Activated B cell treated with CpG ODN at 0.5 μM for 24 hours (primary cell): ENCODE results near the gene ZNF773. TPM values are rescaled to one million over a fixed set of nuclear protein-coding genes. Genes with fewer than 3 reads are reported as not detected.

ENCODE experiments used
- ATAC-seq: fragments of 200-7000 bp; cut with Tn5 transposase; one replicate; pipeline ENCODE4 v1.10.0; 2021; ENCODE audit warnings: low read depth, mild to moderate bottlenecking, moderate library complexity
- CTCF ChIA-PET: fragments of 350-600 bp; sonication (Branson Sonifier 250); formaldehyde crosslinking; loops from one replicate; lab custom pipeline; 2021; ENCODE audit warnings: antibody characterized with exemption; lab: Charles Lee
- POLR2A ChIA-PET: fragments of 350-600 bp; sonication (Branson Sonifier 250); formaldehyde crosslinking; loops from one replicate; lab custom pipeline; 2021; ENCODE audit warnings: antibody characterized with exemption; lab: Charles Lee
- DNase-seq: peaks from one replicate; pipeline ENCODE4 v3.0.0; 2022
- H3K27ac Mint-ChIP-seq: one replicate; pipeline ENCODE4 v1.8.0; 2020; ENCODE audit warnings: mixed read lengths
- H3K27me3 Mint-ChIP-seq: one replicate; pipeline ENCODE4 v1.8.0; 2021; ENCODE audit warnings: mixed read lengths
- H3K36me3 Mint-ChIP-seq: one replicate; pipeline ENCODE4 v1.8.0; 2021; ENCODE audit warnings: low read depth, mixed read lengths
- H3K4me1 Mint-ChIP-seq: one replicate; pipeline ENCODE4 v1.8.0; 2021; ENCODE audit warnings: mixed read lengths
- H3K4me3 Mint-ChIP-seq: one replicate; pipeline ENCODE4 v1.8.0; 2020; ENCODE audit warnings: mild to moderate bottlenecking, mixed read lengths
- H3K9me3 Mint-ChIP-seq: one replicate; pipeline ENCODE4 v1.8.0; 2020; ENCODE audit warnings: mixed read lengths
- intact Hi-C: fragments of 100-400 bp; cut with micrococcal nuclease; formaldehyde crosslinking; loops from one replicate; pipeline ENCODE4 v1.15.1; 2024
- total RNA-seq: library from RNA; stranded (reverse); gene quantifications from 2 replicates; pipeline ENCODE4 v1.2.3, GENCODE V29; 2022
- TF ChIP-seq, protein P1 (sequence below): fragments of 200-600 bp; IDR thresholded peaks from one replicate; pipeline ENCODE4 v1.8.0; 2022; ENCODE audit warnings: antibody characterized with exemption, mild to moderate bottlenecking

Gene ZNF773
- total RNA-seq, 1 donor from 2014 or later = 20.2 TPM

DNA sequence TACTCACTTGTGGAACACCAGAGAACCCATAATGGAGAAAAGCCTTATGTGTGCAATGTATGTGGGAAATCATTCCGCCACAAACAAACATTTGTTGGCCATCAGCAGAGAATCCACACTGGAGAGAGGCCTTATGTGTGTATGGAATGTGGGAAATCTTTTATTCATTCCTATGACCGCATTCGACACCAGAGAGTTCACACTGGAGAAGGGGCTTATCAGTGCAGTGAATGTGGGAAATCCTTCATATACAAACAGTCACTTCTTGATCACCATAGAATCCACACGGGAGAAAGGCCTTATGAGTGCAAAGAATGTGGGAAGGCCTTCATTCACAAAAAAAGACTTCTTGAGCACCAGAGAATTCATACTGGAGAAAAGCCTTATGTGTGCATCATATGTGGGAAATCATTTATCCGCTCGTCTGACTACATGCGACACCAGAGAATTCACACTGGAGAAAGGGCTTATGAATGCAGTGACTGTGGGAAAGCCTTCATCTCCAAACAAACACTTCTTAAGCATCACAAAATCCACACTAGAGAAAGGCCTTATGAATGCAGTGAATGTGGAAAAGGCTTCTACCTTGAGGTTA is 38.3 kb downstream of the ZNF773 start:
- Mint-ChIP-seq H3K9me3 (peaks cover 68% of the 10 kb centered on the region), H3K36me3 (peaks cover 95% of the 10 kb centered on the region), H3K27me3 (no peaks in the 10 kb centered on the region), H3K27ac (no peak overlapping the region), H3K4me3 (no peak overlapping the region), H3K4me1 (no peaks in the 10 kb centered on the region)
- CTCF ChIA-PET = no interaction called here
- intact Hi-C loops = no loop called here
- POLR2A ChIA-PET = no interaction called here
- DNase-seq (no peak), ATAC-seq (no peak)
- TF ChIP-seq, protein P1, sequence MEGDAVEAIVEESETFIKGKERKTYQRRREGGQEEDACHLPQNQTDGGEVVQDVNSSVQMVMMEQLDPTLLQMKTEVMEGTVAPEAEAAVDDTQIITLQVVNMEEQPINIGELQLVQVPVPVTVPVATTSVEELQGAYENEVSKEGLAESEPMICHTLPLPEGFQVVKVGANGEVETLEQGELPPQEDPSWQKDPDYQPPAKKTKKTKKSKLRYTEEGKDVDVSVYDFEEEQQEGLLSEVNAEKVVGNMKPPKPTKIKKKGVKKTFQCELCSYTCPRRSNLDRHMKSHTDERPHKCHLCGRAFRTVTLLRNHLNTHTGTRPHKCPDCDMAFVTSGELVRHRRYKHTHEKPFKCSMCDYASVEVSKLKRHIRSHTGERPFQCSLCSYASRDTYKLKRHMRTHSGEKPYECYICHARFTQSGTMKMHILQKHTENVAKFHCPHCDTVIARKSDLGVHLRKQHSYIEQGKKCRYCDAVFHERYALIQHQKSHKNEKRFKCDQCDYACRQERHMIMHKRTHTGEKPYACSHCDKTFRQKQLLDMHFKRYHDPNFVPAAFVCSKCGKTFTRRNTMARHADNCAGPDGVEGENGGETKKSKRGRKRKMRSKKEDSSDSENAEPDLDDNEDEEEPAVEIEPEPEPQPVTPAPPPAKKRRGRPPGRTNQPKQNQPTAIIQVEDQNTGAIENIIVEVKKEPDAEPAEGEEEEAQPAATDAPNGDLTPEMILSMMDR = no peak

DNA sequence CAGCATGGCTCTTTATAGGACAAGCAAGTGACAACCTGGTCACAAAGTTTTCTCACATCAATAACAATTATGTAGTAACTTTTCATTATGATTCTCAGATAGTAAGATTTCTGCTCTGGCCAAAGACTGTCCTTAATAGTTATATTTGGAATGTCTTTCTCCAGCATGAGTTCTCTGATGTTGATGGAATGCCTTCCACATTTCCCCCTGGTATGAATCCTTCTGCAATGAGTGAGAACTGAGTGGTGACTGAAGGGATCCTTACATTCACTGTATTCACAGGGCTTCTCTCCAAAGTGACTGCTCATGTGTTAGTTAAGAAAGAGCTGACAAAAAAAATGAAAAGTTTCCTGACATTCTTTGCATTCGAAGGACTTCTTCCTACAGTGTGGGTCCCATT is 46.8 kb downstream of the ZNF773 start:
- Mint-ChIP-seq H3K36me3 (peaks cover 91% of the 10 kb centered on the region), H3K4me1 (no peaks in the 10 kb centered on the region), H3K27ac (no peak overlapping the region), H3K27me3 (no peaks in the 10 kb centered on the region), H3K9me3 (peaks cover 59% of the 10 kb centered on the region), H3K4me3 (no peak overlapping the region)
- intact Hi-C loops = no loop called here
- no peak for DNase-seq
- TF ChIP-seq, protein P1 = no peak
- ChIA-PET CTCF (no interaction called here), POLR2A (no interaction called here)
- no peak for ATAC-seq

DNA sequence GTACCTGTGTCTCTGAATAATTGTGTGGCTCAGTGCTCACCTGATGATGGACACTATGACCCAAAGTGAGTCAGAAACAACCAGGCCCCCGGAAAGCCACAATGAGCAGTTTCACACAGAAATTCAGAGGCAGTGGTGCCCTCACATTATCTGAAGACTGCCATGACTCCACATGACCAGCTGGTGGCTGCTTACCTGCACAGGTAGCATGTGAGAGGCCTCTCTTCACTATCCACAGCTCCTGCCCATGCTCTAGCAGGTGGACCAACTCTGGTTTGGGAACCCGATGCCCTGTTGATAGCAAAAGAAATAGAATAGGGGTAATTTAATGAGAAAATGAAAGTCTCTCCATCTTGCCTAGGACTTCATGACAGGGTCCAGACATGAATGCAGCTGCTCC is 52.7 kb downstream of the ZNF773 start:
- peaks cover 39% of the 10 kb centered on the region for H3K9me3 Mint-ChIP-seq
- intact Hi-C loops = no loop called here
- no peak for DNase-seq
- no peak for ATAC-seq
- POLR2A ChIA-PET = no interaction called here
- CTCF ChIA-PET = no interaction called here
- H3K27ac Mint-ChIP-seq = no peak overlapping the region
- H3K4me3 Mint-ChIP-seq = no peak overlapping the region
- H3K27me3 Mint-ChIP-seq = no peaks in the 10 kb centered on the region
- H3K36me3 Mint-ChIP-seq = peaks cover 91% of the 10 kb centered on the region
- TF ChIP-seq, protein P1 = no peak
- H3K4me1 Mint-ChIP-seq = peaks cover 2% of the 10 kb centered on the region

DNA sequence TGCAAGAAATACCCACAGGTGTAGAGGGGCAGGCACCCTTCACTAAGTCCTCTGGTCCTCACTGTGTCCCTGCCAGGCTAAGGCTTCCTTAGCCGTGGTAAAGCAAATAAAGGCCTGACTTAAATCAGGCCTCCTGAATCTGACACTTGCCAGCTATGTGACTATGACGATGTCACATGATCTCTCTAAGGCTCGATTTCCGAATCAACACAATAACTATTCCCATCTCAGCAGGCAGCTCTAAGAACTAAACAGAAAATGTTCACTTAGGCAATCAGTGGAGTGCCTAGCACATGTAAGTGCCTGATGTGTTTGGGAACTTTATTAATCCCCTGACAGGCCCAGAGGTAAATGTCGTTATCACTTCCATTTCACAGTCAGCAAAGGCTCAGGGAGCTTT is 57.9 kb downstream of the ZNF773 start:
- DNase-seq = no peak
- Mint-ChIP-seq H3K36me3 (peaks cover 52% of the 10 kb centered on the region), H3K27me3 (no peaks in the 10 kb centered on the region), H3K4me3 (peak overlapping the region; percentile 92), H3K27ac (no peak overlapping the region), H3K9me3 (peaks cover 13% of the 10 kb centered on the region), H3K4me1 (peaks cover 33% of the 10 kb centered on the region)
- ATAC-seq = no peak
- intact Hi-C loops = no loop called here
- ChIA-PET POLR2A (no interaction called here), CTCF (no interaction called here)
- TF ChIP-seq, protein P1 = no peak

Other genes starting within 250 kb of the ZNF773 start
- gene ZNF460, start 219.5 kb upstream of the ZNF773 start, total RNA-seq = 132 and 161 TPM in 2 replicates
- 14.0 and 16.1 TPM in 2 replicates for gene ZNF543, start 179.5 kb upstream of the ZNF773 start, total RNA-seq
- 12.4 and 13.5 TPM in 2 replicates for gene ZNF304, start 148.7 kb upstream of the ZNF773 start, total RNA-seq
- 9.7 and 10.2 TPM in 2 replicates for gene TRAPPC2B, start 136.4 kb upstream of the ZNF773 start, total RNA-seq
- 6.0 and 6.3 TPM in 2 replicates for gene ZNF547, start 136.4 kb upstream of the ZNF773 start, total RNA-seq
- 38.7 and 39.7 TPM in 2 replicates for gene ZNF548, start 110.1 kb upstream of the ZNF773 start, total RNA-seq
- gene ZNF17, start 88.8 kb upstream of the ZNF773 start, total RNA-seq = 16.1 and 18.6 TPM in 2 replicates
- gene ZNF749, start 64.6 kb upstream of the ZNF773 start, total RNA-seq = 16.4 and 18.2 TPM in 2 replicates
- gene VN1R1, start 42.8 kb upstream of the ZNF773 start, total RNA-seq = 0.78 and 1.1 TPM in 2 replicates
- gene ZNF772, start 22.4 kb upstream of the ZNF773 start, total RNA-seq = 13.8 and 17.9 TPM in 2 replicates
- 17.2 TPM in 2 replicates for gene ZNF419, start 12.2 kb upstream of the ZNF773 start, total RNA-seq
- gene ZNF549, start 27.4 kb downstream of the ZNF773 start, total RNA-seq = 14.0 and 16.9 TPM in 2 replicates
- 16.8 and 18.7 TPM in 2 replicates for gene ZNF550, start 59.9 kb downstream of the ZNF773 start, total RNA-seq
- 12.6 and 13.8 TPM in 2 replicates for gene ZNF416, start 79.0 kb downstream of the ZNF773 start, total RNA-seq
- 16.2 and 18.1 TPM in 2 replicates for gene ZIK1, start 84.2 kb downstream of the ZNF773 start, total RNA-seq
- gene ZNF530, start 99.9 kb downstream of the ZNF773 start, total RNA-seq = 7.0 and 7.9 TPM in 2 replicates
- gene ZNF134, start 114.3 kb downstream of the ZNF773 start, total RNA-seq = 32.3 and 38.4 TPM in 2 replicates
- 22.0 and 26.0 TPM in 2 replicates for gene ZNF211, start 133.2 kb downstream of the ZNF773 start, total RNA-seq
- not detected in 2 replicates for gene ZSCAN4, start 169.0 kb downstream of the ZNF773 start, total RNA-seq
- gene ZNF551, start 182.0 kb downstream of the ZNF773 start, total RNA-seq = 20.0 and 28.6 TPM in 2 replicates
- gene ZNF154, start 209.3 kb downstream of the ZNF773 start, total RNA-seq = 23.2 and 27.9 TPM in 2 replicates
- 25.2 and 27.0 TPM in 2 replicates for gene ZNF671, start 227.7 kb downstream of the ZNF773 start, total RNA-seq
- 26.5 and 29.9 TPM in 2 replicates for gene ZNF776, start 246.9 kb downstream of the ZNF773 start, total RNA-seq